Measurements from ENCODE around the gene SPHK1.

SPHK1 gene

DNA sequence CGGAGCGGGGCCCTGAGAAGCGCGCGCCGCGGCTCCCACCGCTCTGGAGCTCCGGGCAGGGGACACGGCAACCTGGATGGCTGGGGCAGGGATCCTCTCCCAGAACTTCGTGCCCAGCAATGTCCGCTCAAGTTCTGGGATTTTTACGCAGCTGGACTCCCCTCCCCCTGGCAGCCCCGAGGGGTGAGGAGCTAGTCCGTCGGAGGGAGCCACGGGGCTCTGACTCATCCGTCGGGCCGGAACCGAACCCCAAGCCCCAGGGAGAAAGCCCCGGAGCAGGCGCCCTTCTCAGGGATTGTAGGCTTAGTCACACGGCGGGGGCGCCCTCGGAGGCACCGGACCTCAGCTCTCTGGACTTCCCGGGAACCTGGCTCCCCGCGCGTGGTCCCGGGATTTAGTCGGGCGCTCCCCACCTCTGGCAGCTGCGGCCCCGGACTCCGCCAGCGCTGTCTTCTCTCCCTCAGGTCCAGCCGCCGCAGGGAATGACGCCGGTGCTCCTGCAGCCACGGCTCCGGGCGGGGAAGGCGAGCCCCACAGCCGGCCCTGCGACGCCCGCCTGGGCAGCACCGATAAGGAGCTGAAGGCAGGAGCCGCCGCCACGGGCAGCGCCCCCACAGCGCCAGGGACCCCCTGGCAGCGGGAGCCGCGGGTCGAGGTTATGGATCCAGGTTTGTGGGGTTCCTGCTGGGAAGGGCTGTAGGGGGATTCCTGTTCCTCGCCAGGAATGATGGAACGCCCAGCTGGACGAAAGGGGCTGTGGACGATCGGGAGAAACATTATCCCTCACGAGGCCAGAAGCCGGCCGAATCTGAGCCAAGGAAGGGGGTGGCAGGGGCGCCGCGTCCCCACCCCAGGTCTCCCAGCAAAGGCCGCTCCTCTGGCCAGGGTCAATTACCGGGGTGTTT is 830 bp downstream of the SPHK1 start:
- peak in 1 of 2 donors; percentile 20 for DNase-seq (ENCODE audit: low read depth in 2 of 2)

DNA sequence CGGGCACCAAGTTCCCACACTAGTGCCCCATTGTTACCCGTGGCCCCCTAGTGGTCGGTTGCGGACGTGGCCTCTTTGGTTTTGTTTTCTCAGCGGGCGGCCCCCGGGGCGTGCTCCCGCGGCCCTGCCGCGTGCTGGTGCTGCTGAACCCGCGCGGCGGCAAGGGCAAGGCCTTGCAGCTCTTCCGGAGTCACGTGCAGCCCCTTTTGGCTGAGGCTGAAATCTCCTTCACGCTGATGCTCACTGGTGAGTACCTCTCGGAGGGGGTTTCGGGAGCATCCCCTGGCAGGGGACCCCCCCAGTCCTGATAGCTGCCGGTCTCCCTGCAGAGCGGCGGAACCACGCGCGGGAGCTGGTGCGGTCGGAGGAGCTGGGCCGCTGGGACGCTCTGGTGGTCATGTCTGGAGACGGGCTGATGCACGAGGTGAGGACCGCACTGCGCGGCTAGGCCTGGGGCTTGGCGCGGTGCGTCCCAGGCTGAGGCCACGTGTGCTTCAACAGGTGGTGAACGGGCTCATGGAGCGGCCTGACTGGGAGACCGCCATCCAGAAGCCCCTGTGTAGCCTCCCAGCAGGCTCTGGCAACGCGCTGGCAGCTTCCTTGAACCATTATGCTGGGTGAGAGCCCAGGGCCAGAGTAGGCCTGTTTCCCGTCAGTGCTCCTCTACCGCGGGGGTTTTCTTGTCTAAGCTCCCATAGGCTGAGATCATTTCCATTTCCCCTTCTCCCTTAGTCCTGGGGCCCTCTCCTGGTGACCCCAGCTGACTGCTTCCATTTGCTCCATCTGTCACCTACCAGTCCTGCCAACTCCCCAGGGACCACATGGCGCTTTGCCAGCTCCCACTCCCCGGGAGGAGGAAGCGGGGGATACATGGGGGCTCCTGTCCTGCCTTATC is 1.7 kb downstream of the SPHK1 start:
- peak; percentile 63 to 78 for DNase-seq (ENCODE audit: low read depth in 2 of 2)

DNA sequence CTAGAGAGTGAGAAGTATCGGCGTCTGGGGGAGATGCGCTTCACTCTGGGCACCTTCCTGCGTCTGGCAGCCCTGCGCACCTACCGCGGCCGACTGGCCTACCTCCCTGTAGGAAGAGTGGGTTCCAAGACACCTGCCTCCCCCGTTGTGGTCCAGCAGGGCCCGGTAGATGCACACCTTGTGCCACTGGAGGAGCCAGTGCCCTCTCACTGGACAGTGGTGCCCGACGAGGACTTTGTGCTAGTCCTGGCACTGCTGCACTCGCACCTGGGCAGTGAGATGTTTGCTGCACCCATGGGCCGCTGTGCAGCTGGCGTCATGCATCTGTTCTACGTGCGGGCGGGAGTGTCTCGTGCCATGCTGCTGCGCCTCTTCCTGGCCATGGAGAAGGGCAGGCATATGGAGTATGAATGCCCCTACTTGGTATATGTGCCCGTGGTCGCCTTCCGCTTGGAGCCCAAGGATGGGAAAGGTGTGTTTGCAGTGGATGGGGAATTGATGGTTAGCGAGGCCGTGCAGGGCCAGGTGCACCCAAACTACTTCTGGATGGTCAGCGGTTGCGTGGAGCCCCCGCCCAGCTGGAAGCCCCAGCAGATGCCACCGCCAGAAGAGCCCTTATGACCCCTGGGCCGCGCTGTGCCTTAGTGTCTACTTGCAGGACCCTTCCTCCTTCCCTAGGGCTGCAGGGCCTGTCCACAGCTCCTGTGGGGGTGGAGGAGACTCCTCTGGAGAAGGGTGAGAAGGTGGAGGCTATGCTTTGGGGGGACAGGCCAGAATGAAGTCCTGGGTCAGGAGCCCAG is 2.8 kb downstream of the SPHK1 start:
- no peak for DNase-seq (ENCODE audit: low read depth in 2 of 2)

DNA sequence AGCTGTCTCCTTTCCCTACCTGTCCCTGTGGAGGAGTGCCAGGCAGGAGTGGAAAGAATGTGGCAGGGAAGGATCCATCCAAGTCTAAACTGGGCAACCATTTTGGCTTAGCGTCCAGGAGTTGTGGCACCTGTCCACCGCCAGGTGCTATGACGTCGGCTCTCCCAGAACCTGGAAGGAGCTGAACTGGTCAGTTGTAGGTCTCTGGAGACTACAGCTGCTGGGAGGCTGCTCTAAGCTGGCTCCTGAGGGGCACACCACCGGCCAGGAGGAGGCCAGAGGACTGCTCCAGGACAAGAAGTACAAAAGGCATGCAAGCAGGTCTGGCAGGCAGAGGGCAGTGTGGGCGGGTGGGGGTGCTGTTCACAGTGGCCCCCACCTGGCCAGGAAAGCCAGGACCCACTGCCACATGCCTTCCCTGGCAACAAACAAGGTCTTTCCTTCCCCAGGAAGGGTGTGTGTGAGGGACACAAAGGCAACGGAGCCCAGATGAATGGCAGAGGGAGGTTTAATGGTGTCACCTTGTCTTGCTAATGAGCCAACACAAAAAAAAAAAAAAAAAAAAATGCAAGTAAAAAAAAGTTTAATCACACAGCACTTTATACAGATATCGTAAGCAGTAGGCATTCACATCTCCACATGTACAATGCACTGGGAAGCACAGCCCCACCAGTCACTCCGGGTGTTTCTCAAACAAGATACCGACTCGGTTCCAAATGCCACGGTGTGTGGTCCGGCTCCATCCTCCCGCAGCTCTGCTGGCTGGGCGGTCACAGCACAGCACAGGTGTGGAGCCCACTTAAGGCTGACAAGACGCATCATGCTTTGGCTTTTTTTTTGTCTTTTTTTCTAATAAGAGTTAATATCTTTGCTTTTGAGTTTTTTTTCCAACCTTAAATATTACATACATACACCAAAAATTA is 4.8 kb downstream of the SPHK1 start:
- DNase-seq (ENCODE audit: low read depth in 2 of 2): no peak

DNA sequence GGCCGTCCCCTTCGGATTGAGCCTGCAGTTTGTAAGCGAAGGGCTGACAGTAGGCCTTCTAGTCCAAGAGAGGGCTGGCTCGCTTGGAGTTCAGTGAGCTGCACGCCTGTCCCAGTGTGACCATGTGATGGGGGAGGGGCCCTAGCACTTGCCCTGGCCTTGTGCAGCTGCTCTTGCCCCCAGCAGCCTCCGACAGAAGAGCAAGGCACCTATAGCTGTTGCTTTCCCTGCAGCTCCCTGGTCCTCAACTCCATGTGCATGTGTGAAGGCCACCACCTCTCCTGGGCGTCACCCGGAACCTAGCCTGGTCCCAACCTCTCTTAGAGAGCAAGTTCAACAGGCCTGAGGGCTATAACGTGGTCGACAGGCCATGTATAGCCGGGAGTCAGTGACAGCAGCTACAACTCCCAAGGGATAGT is 5.6 kb downstream of the SPHK1 start:
- no peak for DNase-seq (ENCODE audit: low read depth in 2 of 2)

DNA sequence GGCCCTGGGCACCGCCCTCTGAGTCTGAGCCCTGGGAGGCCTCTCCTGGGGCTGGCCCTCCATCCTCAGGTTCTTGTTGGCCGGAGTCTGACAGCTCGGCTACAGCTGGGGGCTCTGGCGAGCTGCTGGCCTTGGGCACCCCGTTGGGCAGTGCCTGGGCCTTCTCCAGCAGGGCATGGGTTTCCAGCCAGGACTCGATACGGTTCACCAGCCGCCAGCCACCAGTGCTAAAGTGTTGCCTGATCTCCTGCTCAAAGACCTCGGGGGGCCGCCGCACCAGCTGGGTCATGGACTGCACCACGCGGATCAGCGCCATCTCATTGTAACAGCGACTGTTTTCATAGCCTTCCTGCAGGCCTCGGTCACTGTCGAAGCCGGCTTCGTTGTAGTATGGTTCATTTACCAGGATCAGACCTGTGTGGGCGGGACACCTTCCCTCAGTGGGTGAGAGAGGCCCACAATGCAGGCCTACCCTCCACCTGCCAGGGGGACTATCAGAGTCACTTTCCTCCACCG is 6.8 kb downstream of the SPHK1 start:
- no peak for DNase-seq (ENCODE audit: low read depth in 2 of 2)

DNA sequence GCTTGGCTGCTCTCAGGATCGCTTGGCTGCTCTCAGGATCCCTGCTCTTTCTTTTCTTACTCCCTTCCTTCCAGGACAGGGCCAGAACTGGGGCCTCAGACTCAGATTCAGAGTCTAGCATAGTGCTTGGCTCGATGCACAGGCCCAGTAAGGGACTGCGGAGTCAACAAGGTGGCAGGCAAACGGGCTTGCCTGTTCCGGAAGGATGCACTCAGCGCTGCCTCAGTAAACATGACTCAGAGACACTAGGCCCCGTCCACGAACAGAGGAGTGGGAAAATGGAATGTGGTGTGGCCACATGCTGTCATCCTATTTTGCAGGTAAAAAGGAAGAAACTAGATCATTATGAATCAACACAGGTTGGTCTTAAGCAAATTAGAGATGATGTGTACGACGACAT is 9.8 kb downstream of the SPHK1 start:
- no peak for DNase-seq (ENCODE audit: low read depth in 2 of 2)

DNA sequence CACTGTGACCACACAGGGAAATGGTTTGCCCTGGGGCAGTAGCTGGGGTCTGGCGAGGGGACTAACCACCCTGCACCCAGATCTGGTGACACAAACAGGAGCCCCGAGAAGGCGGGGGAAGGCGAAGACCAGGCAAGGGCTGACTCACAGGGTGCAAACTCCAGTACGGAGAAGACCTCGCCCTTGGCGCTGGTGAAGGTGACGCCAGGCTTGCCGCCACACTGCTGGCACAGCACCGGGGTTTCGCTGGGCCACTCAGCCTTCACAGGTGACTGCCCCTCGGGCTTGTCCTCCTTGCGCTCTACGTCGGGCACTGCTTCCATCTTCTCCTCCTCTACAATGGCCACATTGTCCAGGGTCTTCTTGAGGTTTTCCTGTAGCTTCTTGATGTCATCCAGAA is 11.6 kb downstream of the SPHK1 start:
- no peak for DNase-seq (ENCODE audit: low read depth in 2 of 2)

DNA sequence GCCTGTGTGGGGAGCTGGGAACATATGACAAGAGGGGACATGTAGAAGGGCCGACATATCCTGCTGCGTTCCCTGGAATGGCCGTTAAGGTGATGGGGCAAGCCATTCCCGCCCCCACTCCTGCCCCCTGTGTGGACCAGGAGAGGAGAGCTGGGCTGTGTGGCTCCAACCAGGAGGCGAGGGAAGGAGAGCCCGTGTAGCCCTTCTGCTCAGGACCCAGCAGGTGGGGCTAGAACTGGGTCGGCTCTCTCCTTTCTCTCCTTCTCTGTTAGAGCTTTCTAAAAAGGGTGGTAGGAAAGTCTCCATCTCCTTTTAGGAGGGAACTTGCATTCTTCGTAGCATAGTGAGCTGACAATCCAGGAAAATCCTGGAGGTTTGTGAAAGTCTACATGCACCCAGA is 12.8 kb downstream of the SPHK1 start:
- no peak for DNase-seq (ENCODE audit: low read depth in 2 of 2)

DNA sequence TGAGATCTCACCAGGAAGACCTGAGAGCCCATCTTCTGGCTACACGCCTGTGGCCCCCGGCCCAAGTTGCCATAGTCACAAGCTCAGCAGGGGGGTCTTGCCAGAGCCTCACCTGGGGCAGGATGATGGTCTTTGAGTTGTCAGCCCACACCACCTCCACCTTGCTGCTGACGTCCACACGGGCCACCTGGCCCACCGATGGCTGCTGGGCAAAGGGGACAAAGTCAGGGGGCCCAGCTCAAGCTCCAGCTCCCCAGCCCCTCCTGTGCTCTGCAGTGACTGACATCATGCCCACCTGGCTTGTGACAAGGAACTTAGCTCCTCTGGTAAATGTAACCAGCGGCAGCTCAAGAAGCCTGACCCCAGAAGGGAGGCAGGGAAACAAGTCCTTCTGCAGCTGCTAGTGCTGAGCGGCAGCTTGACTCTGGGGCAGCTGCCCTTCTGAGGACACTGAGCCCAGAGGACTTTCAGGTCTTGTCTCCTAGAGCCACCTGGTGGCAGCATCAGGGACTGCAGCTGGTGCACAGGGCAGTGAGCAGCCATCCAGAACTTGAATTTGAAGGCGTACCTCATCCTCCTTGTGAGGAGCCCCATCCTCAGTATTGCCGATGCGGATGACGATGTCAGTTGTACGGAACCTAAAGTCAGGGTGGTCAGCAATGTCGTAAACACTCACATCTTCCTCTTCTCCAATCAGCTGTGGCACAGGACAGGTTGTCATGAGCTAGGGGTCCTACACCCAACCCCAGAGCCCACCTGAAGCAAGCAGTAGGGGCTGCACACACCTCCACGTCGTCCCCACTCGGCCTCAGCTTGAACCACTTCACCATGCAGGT is 13.5 kb downstream of the SPHK1 start:
- DNase-seq (ENCODE audit: low read depth in 2 of 2): peak; percentile 72 to 82

DNA sequence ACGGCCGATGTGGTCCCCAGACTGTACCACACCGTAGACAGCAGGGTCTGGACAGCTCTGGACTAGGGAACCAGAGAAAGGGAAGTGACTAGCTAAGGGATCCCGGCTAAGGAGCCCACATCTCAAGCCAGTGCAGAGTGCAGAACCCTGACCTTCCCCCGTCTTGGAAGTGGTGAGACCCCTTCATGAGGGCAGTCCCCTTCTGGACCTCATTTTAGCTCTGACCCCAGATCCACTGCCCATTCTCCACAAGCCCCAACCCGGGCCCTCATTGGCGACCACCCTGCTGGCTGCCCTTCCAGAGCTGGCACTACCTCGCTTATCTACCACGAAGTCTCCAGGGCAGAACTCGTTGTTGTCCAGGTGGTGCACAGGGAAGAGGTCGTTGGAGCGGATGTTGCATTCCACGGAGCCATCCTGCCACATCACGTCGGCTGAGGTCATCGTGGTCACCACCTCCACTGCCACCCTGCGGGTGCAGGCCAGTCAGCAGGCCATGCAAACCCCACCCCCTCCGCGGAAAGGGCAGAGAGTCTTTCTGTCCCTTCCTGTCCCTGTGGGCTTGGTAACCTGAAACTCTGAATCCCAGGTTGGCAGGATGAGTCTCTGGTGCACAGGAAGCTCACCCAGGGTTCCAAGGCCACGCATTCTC is 14.2 kb downstream of the SPHK1 start:
- no peak for DNase-seq (ENCODE audit: low read depth in 2 of 2)

DNA sequence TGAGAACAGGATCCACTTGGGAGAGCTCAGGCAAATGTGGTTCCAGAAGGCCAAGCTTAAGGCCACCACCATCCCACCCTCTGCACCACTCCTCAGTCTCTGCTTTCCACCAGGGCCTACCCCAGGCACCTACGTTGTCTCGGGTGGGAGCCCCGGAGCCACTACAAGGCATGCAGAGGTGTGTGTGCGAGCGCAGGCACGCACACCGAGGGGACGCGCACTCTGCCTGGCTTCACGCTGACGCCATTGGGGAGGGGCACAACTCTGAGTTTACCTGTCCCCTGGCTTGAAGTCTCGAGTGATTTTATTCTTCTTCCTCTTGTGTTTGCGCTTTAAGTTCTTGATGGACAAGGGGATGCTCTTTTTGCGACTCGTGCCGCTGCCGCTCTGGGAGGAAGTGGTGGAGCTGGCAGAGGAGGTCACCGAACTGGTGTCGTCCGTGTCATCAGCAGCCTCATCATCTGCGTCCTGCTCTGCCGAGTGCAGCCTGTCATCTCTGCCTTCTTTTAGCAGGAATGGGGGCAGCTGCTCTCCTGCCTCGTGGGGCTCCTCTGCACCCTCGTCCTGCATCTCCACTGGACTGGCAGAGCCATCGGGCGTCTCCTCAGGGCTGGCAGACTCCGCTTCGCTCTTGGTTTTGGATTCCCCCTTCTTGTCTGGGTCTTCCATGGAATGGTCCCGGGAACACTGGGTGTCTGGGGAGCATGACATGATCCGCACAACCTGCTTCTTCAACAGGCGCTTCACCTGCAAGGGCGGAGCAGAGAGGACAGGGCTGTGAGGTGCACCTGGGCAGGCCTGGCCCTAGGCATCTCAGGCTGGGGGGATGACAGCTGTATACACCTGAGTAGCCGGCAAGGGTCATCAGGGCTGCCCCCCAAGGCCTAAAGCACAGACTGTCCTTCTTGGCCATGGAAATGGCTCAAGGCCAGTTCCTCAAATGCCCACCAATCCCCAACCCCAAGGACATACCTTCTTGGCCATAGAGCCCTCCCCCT is 15.1 kb downstream of the SPHK1 start:
- DNase-seq (ENCODE audit: low read depth in 2 of 2): no peak

DNA sequence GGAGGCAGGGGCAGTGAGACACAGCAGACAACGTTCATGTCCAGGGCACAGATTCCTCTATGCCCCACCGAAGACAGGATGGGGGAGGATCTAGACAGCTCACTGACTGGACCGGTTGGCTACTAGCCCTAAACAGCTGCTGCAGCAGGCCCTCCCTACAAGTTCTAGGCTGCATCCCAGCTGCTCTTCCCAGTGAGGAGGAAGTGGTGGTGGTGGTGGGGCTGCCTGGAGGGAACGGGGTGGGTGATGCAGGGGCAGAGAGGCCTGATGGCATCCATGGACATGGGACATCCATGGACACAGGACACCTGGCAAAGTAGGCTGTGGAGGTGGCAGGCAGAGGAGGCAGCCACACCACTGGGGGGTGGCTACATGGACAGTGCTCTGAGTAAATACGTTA is 18.3 kb downstream of the SPHK1 start:
- DNase-seq (ENCODE audit: low read depth in 2 of 2): no peak

DNA sequence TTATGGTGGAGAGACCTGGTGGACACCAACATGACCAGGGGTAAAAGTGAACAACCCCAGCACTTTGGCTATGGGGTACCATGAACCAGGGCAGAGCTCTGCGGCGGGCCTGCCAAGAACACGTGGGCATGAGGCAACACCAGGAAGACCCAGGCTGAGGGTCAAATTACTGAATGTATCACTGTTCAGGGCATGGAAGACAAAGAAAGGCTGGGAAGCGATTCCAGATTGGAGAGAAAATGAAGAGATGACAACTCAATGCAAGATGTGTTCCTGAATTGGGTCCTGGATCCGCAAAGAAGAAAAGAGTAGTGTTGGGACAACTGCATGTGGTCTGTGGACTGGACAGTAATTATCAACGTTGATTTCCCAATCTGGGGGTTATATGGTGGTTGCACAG is 19.8 kb downstream of the SPHK1 start:
- DNase-seq (ENCODE audit: low read depth in 2 of 2): no peak

DNA sequence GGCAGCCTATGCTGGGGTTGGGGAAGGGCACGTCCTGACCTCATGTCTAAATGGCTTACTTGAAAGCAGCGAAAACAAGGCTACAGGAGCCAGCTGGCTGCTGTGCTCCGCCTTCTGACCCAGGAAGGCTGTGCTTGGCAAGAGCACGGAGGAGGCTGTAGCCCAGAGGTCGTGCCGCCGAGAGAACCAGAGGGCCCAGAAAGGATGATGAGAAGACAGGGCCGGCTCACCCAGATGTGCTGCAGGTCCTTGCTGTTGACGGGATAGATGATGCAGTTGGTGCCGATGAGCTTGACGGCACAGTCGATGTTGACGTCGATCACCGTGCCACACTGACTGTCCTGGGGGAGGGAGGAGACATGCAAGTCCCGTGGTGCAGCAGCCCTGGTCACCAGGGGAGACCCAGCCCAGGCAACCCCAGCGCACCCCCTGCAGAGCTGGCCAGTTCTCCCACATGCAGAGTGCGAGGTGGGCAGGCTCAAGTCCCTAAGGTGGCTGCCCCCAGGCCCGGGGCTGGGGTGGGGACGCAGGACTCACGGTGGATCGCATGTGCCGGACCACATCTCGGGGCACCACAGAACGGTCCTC is 20.7 kb downstream of the SPHK1 start:
- DNase-seq (ENCODE audit: low read depth in 2 of 2): no peak

DNA sequence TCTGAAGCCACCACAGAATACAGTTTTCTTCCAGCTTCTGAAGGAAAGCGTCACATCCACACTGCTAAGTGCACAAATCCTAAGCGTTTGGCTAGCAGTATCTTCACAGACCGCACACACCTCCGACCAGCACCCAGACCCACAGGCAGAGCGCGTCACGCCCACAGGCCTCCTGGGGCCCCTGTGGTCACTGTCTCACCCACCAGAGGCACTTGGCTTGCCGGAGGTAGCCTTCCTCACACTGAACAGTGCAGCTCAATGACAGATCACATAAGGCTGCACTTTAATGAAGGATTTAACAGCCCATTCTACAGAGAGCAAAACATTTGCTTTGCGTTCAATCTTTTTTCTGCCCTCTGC is 21.2 kb downstream of the SPHK1 start:
- DNase-seq (ENCODE audit: low read depth in 2 of 2): no peak

DNA sequence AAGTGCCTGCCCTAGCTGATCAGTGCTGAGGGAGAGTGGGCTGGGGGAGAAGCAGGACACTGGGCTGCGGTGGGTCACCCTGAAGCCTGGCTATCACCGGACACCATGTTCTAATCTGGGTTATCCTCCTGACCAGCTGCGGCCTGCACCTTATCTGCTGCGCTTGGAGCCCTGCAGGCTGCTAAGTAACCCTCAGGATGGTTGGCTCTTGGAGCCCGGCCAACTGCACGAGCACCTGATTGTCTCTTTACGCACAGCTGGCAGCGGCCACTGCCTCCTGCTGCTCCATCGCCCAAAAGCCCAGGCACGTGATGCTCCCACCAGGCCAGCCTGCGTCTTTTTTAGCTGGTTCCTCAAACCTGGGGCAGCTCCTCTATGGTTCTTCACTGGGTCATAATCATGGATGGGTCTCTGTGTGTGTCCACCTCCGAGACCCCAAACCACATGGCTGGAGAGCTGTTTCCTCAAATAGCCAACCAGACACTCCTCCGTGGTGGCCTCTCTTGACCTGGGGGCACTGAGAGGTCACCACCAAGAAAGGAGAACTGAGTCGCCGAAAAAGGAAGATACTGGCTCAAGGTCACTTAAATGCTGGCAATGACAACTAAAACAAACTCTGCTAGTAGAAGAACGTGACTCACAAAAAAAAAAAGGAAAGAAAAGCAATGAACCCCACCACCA is 21.7 kb downstream of the SPHK1 start:
- DNase-seq (ENCODE audit: low read depth in 2 of 2): no peak
